ENCODE data around the gene TFCP2. TPM values are rescaled to one million over a fixed set of nuclear protein-coding genes. Genes with fewer than 3 reads are reported as not detected.

Gene TFCP2
- polyA plus RNA-seq, 3 donors, result 7.1 to 25.4 (median 14.2) TPM

GRCh38 chr12:51217133-51217967 lies 44.4 kb upstream of the TFCP2 start:
- intact Hi-C loops (cut with micrococcal nuclease), result loop anchor here (5.0 to 10.0 kb wide), 2 partner anchors 35 to 47 kb away; no protein-coding TSS in a partner anchor
- H3K9me3 ChIP-seq (replicated peaks in 1 of 2; ENCODE audit: control insufficient read depth in 1 of 2, insufficient read depth in 1 of 2, low read length in 2 of 2), result no peaks in the 10 kb centered on the region
- peak overlapping the region; percentile 88 to 95 (median 94) for H3K4me3 ChIP-seq (replicated peaks in 1 of 3; ENCODE audit: low read depth in 2 of 3, low read length in 3 of 3)
- 2% methylated on average over 53 of the region's 81 CpGs for WGBS (ENCODE audit: insufficient coverage)
- no peaks in the 10 kb centered on the region for H3K36me3 ChIP-seq (replicated peaks in 1 of 2; ENCODE audit: control insufficient read depth in 1 of 2, insufficient read depth in 2 of 2, low read length in 2 of 2)
- H3K27ac ChIP-seq (ENCODE audit: low read depth in 1 of 2, low read length in 2 of 2), result peak overlapping the region in 1 of 2 donors; percentile 90
- peaks cover 0 to 2% (median 0%) of the 10 kb centered on the region in 7 donors for H3K9me3 Mint-ChIP-seq
- H3K79me2 ChIP-seq (ENCODE audit: insufficient read depth, low read length), result no peaks in the 10 kb centered on the region
- no peak for TF ChIP-seq CTCF (IDR thresholded peaks at IDR 0.05)
- H3K4me2 ChIP-seq (replicated peaks; ENCODE audit: extremely low read depth, low read length, poor library complexity, severe bottlenecking), result peak overlapping the region; percentile 92
- H3K27me3 Mint-ChIP-seq (ENCODE audit: low read depth in 3 of 3), result peaks cover 0 to 2% (median 2%) of the 10 kb centered on the region in 3 donors
- H3K9ac ChIP-seq (ENCODE audit: insufficient read depth, low read length, poor library complexity, severe bottlenecking), result peak overlapping the region; percentile 85
- H3K4me1 Mint-ChIP-seq, result peaks cover 11% of the 10 kb centered on the region
- H3K4me1 ChIP-seq (ENCODE audit: control insufficient read depth in 1 of 2, insufficient read depth in 2 of 2, low read length in 2 of 2), result peaks cover 13 to 17% of the 10 kb centered on the region in 2 donors
- peak overlapping the region; percentile 95 for H2AFZ ChIP-seq (ENCODE audit: insufficient read depth, low read depth, low read length, poor library complexity, severe bottlenecking)
- H3K27me3 ChIP-seq (ENCODE audit: control insufficient read depth in 2 of 2, insufficient read depth in 2 of 2, low read length in 2 of 2), result peaks cover 0 to 7% of the 10 kb centered on the region in 2 donors
- H3K36me3 Mint-ChIP-seq, result peaks cover 0 to 3% of the 10 kb centered on the region in 2 donors
- no peaks in the 10 kb centered on the region for H4K20me1 ChIP-seq (ENCODE audit: insufficient read depth, low read length)
- H3K4me3 Mint-ChIP-seq, result peak overlapping the region; percentile 93 to 95
- peak overlapping the region in 1 of 7 donors; percentile 87 for H3K27ac Mint-ChIP-seq
- DNase-seq, result peak; percentile 21 to 35 (median 25)

GRCh38 chr12:51216642-51217041 lies 43.7 kb upstream of the TFCP2 start:
- peaks cover 0 to 2% (median 0%) of the 10 kb centered on the region in 7 donors for H3K9me3 Mint-ChIP-seq
- no peaks in the 10 kb centered on the region for H3K79me2 ChIP-seq (ENCODE audit: insufficient read depth, low read length)
- H3K9me3 ChIP-seq (replicated peaks in 1 of 2; ENCODE audit: control insufficient read depth in 1 of 2, insufficient read depth in 1 of 2, low read length in 2 of 2), result no peaks in the 10 kb centered on the region
- H3K36me3 Mint-ChIP-seq, result peaks cover 0 to 3% of the 10 kb centered on the region in 2 donors
- peak overlapping the region; percentile 95 for H2AFZ ChIP-seq (ENCODE audit: insufficient read depth, low read depth, low read length, poor library complexity, severe bottlenecking)
- no peak for TF ChIP-seq CTCF (IDR thresholded peaks at IDR 0.05)
- no peak for DNase-seq
- no peaks in the 10 kb centered on the region for H4K20me1 ChIP-seq (ENCODE audit: insufficient read depth, low read length)
- H3K27ac ChIP-seq (ENCODE audit: low read depth in 1 of 2, low read length in 2 of 2), result no peak overlapping the region
- 65% methylated on average over 2 of the region's 7 CpGs for WGBS (ENCODE audit: insufficient coverage)
- peak overlapping the region; percentile 92 for H3K4me2 ChIP-seq (replicated peaks; ENCODE audit: extremely low read depth, low read length, poor library complexity, severe bottlenecking)
- H3K4me1 ChIP-seq (ENCODE audit: control insufficient read depth in 1 of 2, insufficient read depth in 2 of 2, low read length in 2 of 2), result peaks cover 13 to 17% of the 10 kb centered on the region in 2 donors
- intact Hi-C loops (cut with micrococcal nuclease), result loop anchor here (5.0 to 10.0 kb wide), 2 partner anchors 36 to 48 kb away; no protein-coding TSS in a partner anchor
- H3K27me3 Mint-ChIP-seq (ENCODE audit: low read depth in 3 of 3), result peaks cover 0 to 2% (median 2%) of the 10 kb centered on the region in 3 donors
- H3K4me3 Mint-ChIP-seq, result peak overlapping the region; percentile 26 to 78
- no peaks in the 10 kb centered on the region for H3K36me3 ChIP-seq (replicated peaks in 1 of 2; ENCODE audit: control insufficient read depth in 1 of 2, insufficient read depth in 2 of 2, low read length in 2 of 2)
- H3K9ac ChIP-seq (ENCODE audit: insufficient read depth, low read length, poor library complexity, severe bottlenecking), result no peak overlapping the region
- H3K27me3 ChIP-seq (ENCODE audit: control insufficient read depth in 2 of 2, insufficient read depth in 2 of 2, low read length in 2 of 2), result peaks cover 0 to 7% of the 10 kb centered on the region in 2 donors
- peaks cover 11% of the 10 kb centered on the region for H3K4me1 Mint-ChIP-seq
- H3K4me3 ChIP-seq (replicated peaks in 1 of 3; ENCODE audit: low read depth in 2 of 3, low read length in 3 of 3), result peak overlapping the region in 2 of 3 experiments; percentile 94 to 95
- H3K27ac Mint-ChIP-seq, result no peak overlapping the region
